Ovary (tissue), 9 donors: Measurements from ENCODE around the gene NACAD. TPM values are rescaled to one million over a fixed set of nuclear protein-coding genes. Genes with fewer than 3 reads are reported as not detected.

Experiments used
- DNase-seq, 5 donors: peaks; one replicate each; pipeline ENCODE4 v3.0.0-alpha.2; 2019 to 2020
- H3K27ac ChIP-seq, 2 donors: fragments of 200-600 bp; one replicate each; pipeline versions ENCODE4 v1.5.1 to v1.8.0; 2019 to 2022
- H3K27me3 ChIP-seq: fragments of 200-600 bp; one replicate; pipeline ENCODE4 v1.8.0; 2022
- H3K36me3 ChIP-seq: fragments of 200-600 bp; sonication (generic); one replicate; pipeline ENCODE4 v1.5.1; 2019
- H3K4me1 ChIP-seq: one replicate; pipeline ENCODE4 v1.8.1; 2013; ENCODE audit warnings: mild to moderate bottlenecking, moderate library complexity; ENCODE audit not compliant: insufficient read depth
- H3K4me3 ChIP-seq: fragments of 200-600 bp; sonication (generic); one replicate; pipeline ENCODE4 v1.5.1; 2017
- H3K9me3 ChIP-seq, 2 donors: fragments of 200-600 bp in 1 of 2; sonication (generic) in 1 of 2; one replicate each; pipeline versions ENCODE4 v1.5.1 to v1.8.1; 2013 to 2019; ENCODE audit warnings: mild to moderate bottlenecking in 1 of 2, moderate library complexity in 1 of 2
- CTCF ChIP-seq, 3 donors: fragments of 450-650 bp in 2 of 3; fragments of 200-600 bp in 1 of 3; IDR thresholded peaks; one replicate each; pipeline versions ENCODE4 v1.5.1 to v1.8.0; 2016 to 2022; ENCODE audit warnings: antibody characterized with exemption in 3 of 3, mild to moderate bottlenecking in 1 of 3
- EP300 ChIP-seq: sonication (generic); formaldehyde crosslinking; IDR thresholded peaks from one replicate; pipeline ENCODE4 v1.6.1; 2017; ENCODE audit warnings: antibody characterized with exemption
- POLR2A ChIP-seq: fragments of 450-650 bp; IDR thresholded peaks from one replicate; pipeline ENCODE4 v1.6.1; 2017; ENCODE audit warnings: antibody characterized with exemption, mild to moderate bottlenecking, moderate library complexity
- WGBS, 3 donors: extraction: QIAGEN DNeasy Blood & Tissue Kit in 1 of 3; methylation state at CpG; one replicate each; pipeline versions ENCODE4 v1.1.5 to v1.1.7; 2013 to 2017; 5-methylcytosine and 5-hydroxymethylcytosine counted together
- intact Hi-C, 4 donors: fragments of 100-400 bp; cut with DNase I; formaldehyde crosslinking; loops; one replicate each; pipeline versions ENCODE4 v1.11.0 to v1.15.1; 2022 to 2023
- polyA plus RNA-seq, 2 donors: library from polyadenylated mRNA; stranded (reverse); fragments of 200-250 nt in 1 of 2; fragments of 350-450 nt in 1 of 2; fragmentation: Illumina TruSeq in 1 of 2; extraction: RNeasy Lipid Tissue Mini Kit (QIAGEN cat#74804) in 1 of 2; gene quantifications; one replicate each; pipeline ENCODE4 v1.2.3, GENCODE V29; 2013 to 2014
- total RNA-seq, 7 donors: library from RNA; depleted of rRNA in 2 of 7; stranded (reverse); fragments of >200 nt in 2 of 7; fragmentation: NEBNext Ultra II Directional in 3 of 7; extraction: Animal tissue kit (Norgen Biotek cat#: 25700) in 3 of 7; gene quantifications; one replicate each; pipeline versions ENCODE4 v1.1.0 to v1.2.4, GENCODE V29; 2016 to 2023
- donor health status: DM: no; HTN: no; CAD: no; lungs with moderate emphysema.
- donor health status: DM: no; HTN: no; CAD: no.
- donor health status: Bipolar disorder and iron deficiency.
- donor health status: DM: yes; HTN: yes; CAD: no.
- donor health status: DM: no; HTN: no; CAD: no.
- donor health status: DM: yes; HTN: yes; CAD: no.

The NACAD gene
- total and polyA plus RNA-seq, 9 donors: 4.1 to 24.1 (median 11.0) TPM

GRCh38 chr7:45099891-45100760 is 11.4 kb upstream of the NACAD start:
- intact Hi-C loops: loop anchor here in 1 of 4 donors (10.0 kb wide), 1 partner anchor 95 kb away; the partner anchor contains the start of gene CCM2
- H3K4me3 ChIP-seq: no peak overlapping the region
- TF ChIP-seq CTCF (IDR thresholded peaks at IDR 0.05): no peak
- TF ChIP-seq POLR2A: no peak
- no peak for TF ChIP-seq EP300
- H3K27me3 ChIP-seq: no peaks in the 10 kb centered on the region
- no peaks in the 10 kb centered on the region for H3K9me3 ChIP-seq
- DNase-seq: no peak
- H3K27ac ChIP-seq: no peak overlapping the region
- WGBS, 3 donors: 84 to 92% (median 86%) methylated on average over 16 of the region's 16 CpGs
- no peaks in the 10 kb centered on the region for H3K36me3 ChIP-seq
- H3K4me1 ChIP-seq: no peaks in the 10 kb centered on the region

GRCh38 chr7:45098983-45099839 is 10.4 kb upstream of the NACAD start:
- TF ChIP-seq POLR2A: no peak
- TF ChIP-seq EP300: no peak
- no peak for TF ChIP-seq CTCF (IDR thresholded peaks at IDR 0.05)
- intact Hi-C loops: no loop called here
- no peak for DNase-seq

GRCh38 chr7:45092931-45093235 is 4.1 kb upstream of the NACAD start:
- 66 to 80% (median 79%) methylated on average over 3 of the region's 3 CpGs for WGBS, 3 donors
- H3K4me1 ChIP-seq: peaks cover 3% of the 10 kb centered on the region
- peak in 1 of 5 donors; percentile 1 for DNase-seq
- no peak overlapping the region for H3K4me3 ChIP-seq
- no peaks in the 10 kb centered on the region for H3K9me3 ChIP-seq
- intact Hi-C loops: no loop called here
- no peak overlapping the region for H3K27ac ChIP-seq
- H3K27me3 ChIP-seq: no peaks in the 10 kb centered on the region
- no peak for TF ChIP-seq EP300
- no peak for TF ChIP-seq POLR2A
- no peak for TF ChIP-seq CTCF (IDR thresholded peaks at IDR 0.05)
- no peaks in the 10 kb centered on the region for H3K36me3 ChIP-seq

More at GRCh38 chr7:45098983-45099839, 10.4 kb upstream of the NACAD start:
- no peaks in the 10 kb centered on the region for H3K36me3 ChIP-seq
- 73 to 80% (median 78%) methylated on average over 10 of the region's 10 CpGs for WGBS, 3 donors
- H3K4me3 ChIP-seq: no peak overlapping the region
- H3K4me1 ChIP-seq: no peaks in the 10 kb centered on the region
- no peaks in the 10 kb centered on the region for H3K27me3 ChIP-seq
- H3K9me3 ChIP-seq: no peaks in the 10 kb centered on the region
- H3K27ac ChIP-seq: no peak overlapping the region

- WGBS, 3 donors: 44 to 56% (median 55%) methylated on average over 7 of the region's 7 CpGs
- no peak for DNase-seq
- Histone ChIP-seq H3K4me1 (peaks cover 6% of the 10 kb centered on the region), H3K4me3 (no peak overlapping the region), H3K36me3 (no peaks in the 10 kb centered on the region), H3K27ac (no peak overlapping the region), H3K9me3 (no peaks in the 10 kb centered on the region), H3K27me3 (no peaks in the 10 kb centered on the region)
- intact Hi-C loops: no loop called here
- TF ChIP-seq POLR2A: no peak
These were observed 3.5 kb upstream of the NACAD start for GRCh38 chr7:45092100-45092930.
